Muscle of back (tissue), 13 donors: Measurements from ENCODE around the gene WDR38. TPM values are rescaled to one million over a fixed set of nuclear protein-coding genes. Genes with fewer than 3 reads are reported as not detected.
A peak's percentile ranks its signal among the peaks of the same experiment; 100 is the strongest.

ENCODE experiments used
- DNase-seq, 3 donors: peaks; one replicate each; pipeline versions ENCODE4 v3.0.0 to v3.0.0-alpha.2; 2013
- long read RNA-seq, 9 donors: transcript quantifications; one replicate each; lab custom pipeline, GENCODE V29; 2026
- polyA plus RNA-seq, 10 donors: library from polyadenylated mRNA; unstranded; fragments of 120-200 nt; gene quantifications; one replicate each; pipeline ENCODE4 v1.2.1, GENCODE V29; 2013; ENCODE audit not compliant: insufficient read length in 10 of 10

The WDR38 gene, protein sequence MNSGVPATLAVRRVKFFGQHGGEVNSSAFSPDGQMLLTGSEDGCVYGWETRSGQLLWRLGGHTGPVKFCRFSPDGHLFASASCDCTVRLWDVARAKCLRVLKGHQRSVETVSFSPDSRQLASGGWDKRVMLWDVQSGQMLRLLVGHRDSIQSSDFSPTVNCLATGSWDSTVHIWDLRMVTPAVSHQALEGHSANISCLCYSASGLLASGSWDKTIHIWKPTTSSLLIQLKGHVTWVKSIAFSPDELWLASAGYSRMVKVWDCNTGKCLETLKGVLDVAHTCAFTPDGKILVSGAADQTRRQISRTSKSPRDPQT
- polyA plus RNA-seq: under 1 TPM in 3 of 10 donors, not detected in 7; 0.10 to 0.43 (median 0.19) TPM
- long read RNA-seq, donor 1, partial matches to known transcripts: 4,057 of 4,090 reads
- long read RNA-seq, donor 1, other reads (novel, unspliced or antisense): 33 of 4,090 reads
- long read RNA-seq, donor 2, partial matches to known transcripts: 4,746 of 4,786 reads
- long read RNA-seq, donor 2, other reads (novel, unspliced or antisense): 40 of 4,786 reads
- long read RNA-seq, donor 3: 0 reads
- long read RNA-seq, donor 4, partial matches to known transcripts: 4,163 of 4,218 reads
- long read RNA-seq, donor 4, other reads (novel, unspliced or antisense): 55 of 4,218 reads
- long read RNA-seq, donor 5, partial matches to known transcripts: 6,794 of 6,914 reads
- long read RNA-seq, donor 5, other reads (novel, unspliced or antisense): 120 of 6,914 reads
- long read RNA-seq, donor 6, partial matches to known transcripts: 5,229 of 5,273 reads
- long read RNA-seq, donor 6, other reads (novel, unspliced or antisense): 44 of 5,273 reads
- long read RNA-seq, donor 7, partial matches to known transcripts: 3,652 of 3,680 reads
- long read RNA-seq, donor 7, other reads (novel, unspliced or antisense): 28 of 3,680 reads
- long read RNA-seq, donor 8: 0 reads
- long read RNA-seq, donor 9: 0 reads

DNA sequence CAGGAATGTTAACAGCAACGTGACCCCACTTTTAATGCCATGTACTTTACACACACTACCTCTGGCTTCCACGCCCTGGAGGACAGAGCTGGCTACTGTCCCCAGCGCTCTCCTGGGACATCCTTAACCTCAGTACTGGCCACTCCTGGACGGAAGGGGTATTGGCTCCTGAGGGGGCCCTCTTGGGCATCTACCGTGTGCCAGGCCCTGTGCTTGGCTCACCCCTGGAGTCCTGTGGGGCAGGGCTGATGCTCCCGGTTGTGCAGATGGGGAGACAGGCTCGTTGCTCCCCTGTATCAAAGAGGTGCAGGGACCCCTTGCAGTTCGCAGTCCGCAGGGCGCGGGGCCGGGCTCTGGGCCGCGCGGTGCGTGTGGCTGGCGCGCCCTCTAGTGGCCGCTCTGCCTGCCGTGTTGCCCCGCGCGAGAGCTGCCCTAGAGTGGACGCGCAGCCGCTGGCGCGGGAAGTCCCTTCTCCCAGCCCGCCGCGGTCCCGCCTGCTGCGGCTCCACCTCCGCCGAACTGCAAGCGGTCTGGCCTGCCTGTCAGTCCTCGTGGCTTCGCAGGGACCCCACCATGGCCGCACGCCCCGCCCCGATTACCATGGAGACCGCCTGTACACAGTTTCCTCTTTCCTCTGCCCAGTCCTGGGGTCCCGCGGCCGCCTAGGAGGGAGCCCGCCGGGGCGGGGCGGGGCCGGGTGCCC, at the start of gene WDR38:
Gene WDR38 (plus strand): TSS at position 632 of the 703 bp plus-strand sequence. CDS start 72 bp downstream, outside the sequence.
- peak in 2 of 3 donors; percentile 83 to 92 for DNase-seq

GRCh38 chr9:124803911-124804310, 49.3 kb upstream of the WDR38 start:
- no peak for DNase-seq

GRCh38 chr9:124805186-124805585, 48.1 kb upstream of the WDR38 start:
- peak in 1 of 3 donors; percentile 23 for DNase-seq

GRCh38 chr9:124808246-124808956, 44.9 kb upstream of the WDR38 start:
- no peak for DNase-seq

DNA sequence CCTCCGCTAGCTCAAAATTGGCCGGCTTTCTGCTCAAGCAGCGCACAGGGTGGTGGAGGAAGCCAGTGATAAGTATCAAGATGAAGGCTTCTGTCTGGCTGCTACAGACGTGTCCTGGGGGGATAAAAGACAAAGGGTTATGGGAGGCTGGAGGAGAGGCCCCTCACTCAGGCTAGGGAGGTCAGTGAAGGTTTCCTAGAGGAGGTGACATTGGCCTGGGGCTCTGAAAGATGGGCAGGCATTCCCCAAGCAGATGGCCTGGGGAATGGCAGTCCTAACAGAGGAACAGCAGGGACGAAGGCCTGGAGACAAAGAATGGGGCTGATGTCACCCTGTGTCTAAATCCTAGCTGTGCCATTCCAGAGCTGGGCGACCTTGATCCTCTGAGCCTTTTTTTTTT, 44.0 kb upstream of the WDR38 start:
- DNase-seq: no peak

DNA sequence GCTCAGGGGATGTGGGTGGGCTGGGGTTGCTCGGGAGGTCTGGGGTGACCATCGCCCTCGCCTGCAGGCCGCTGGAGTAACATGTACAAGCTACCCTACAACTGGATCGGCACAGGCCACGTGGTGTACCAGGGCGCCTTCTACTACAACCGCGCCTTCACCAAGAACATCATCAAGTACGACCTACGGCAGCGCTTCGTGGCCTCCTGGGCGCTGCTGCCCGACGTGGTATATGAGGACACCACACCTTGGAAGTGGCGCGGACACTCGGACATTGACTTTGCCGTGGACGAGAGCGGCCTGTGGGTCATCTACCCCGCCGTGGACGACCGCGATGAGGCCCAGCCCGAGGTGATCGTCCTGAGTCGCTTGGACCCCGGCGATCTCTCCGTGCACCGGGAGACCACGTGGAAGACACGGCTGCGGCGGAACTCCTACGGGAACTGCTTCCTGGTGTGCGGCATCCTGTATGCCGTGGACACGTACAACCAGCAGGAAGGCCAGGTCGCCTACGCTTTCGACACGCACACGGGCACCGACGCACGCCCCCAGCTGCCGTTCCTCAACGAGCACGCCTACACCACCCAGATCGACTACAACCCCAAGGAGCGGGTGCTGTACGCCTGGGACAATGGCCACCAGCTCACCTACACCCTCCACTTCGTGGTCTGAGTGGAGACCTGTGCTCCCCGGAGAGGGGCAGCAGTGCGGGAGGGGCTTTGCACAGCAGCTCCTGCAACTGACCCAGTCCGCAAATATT, 43.3 kb upstream of the WDR38 start:
- no peak for DNase-seq

GRCh38 chr9:124810663-124811355, 42.5 kb upstream of the WDR38 start:
- peak; percentile 81 to 93 (median 89) for DNase-seq

DNA sequence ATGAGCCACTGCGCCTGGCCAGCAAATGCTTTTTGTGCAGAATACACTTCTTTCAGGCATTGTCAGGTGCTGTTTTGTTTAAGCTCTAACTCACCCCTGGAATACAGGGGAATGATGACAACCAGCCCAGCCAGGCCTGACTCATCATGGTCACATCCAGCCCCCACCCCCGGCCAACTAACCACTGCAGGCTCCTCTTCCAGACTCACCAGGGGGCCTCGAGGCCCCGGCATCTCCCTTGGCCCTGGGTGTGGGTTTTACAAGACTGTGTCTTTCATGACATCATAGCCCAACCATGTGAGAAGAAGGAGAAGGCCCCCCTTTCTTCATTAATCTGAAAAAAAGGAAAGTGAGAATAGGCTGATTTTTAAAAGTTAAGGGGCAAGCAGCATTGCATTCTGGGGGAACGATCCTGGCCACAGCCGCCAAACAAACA, 40.8 kb upstream of the WDR38 start:
- DNase-seq: peak; percentile 84 to 96 (median 88)

GRCh38 chr9:124813041-124813440, 40.2 kb upstream of the WDR38 start:
- DNase-seq: no peak

DNA sequence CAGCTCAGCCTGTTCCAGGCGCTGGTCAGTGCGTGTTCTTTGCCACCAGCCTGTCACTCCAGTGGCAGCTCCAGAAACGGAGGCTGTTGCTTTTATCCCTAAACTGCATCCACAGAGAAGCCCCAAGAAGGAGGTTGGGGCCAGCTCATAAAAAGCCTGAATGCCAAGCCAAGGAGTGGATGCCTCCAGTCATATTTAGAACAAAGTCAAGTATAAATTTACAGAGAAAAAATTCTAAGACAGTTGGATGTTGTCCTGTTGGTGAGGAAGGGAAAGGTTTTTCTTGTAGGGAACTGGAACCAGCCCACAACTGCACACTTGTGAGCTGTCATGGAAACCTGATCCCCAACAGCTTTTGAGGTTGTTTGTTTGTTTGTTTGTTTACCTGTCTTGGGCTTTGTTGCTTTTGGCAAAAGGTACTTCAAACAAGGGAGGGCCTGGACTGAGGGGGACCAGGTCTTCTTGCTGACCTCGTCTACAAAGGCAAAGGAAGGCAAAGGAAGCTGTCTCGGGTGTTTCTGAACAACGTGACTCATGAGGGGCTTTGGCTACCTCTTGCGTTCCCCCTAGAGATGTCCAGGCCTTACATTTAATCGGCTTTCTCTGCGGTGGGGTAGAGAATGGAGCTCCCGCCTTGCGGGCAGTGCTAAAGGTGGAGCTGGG, 39.6 kb upstream of the WDR38 start:
- DNase-seq: peak in 1 of 3 donors; percentile 56

- no peak for DNase-seq
Observed at GRCh38 chr9:124814164-124814535, 39.1 kb upstream of the WDR38 start.

GRCh38 chr9:124815601-124816000, 37.7 kb upstream of the WDR38 start:
- no peak for DNase-seq

GRCh38 chr9:124818431-124819281, 34.6 kb upstream of the WDR38 start:
- DNase-seq: no peak

DNA sequence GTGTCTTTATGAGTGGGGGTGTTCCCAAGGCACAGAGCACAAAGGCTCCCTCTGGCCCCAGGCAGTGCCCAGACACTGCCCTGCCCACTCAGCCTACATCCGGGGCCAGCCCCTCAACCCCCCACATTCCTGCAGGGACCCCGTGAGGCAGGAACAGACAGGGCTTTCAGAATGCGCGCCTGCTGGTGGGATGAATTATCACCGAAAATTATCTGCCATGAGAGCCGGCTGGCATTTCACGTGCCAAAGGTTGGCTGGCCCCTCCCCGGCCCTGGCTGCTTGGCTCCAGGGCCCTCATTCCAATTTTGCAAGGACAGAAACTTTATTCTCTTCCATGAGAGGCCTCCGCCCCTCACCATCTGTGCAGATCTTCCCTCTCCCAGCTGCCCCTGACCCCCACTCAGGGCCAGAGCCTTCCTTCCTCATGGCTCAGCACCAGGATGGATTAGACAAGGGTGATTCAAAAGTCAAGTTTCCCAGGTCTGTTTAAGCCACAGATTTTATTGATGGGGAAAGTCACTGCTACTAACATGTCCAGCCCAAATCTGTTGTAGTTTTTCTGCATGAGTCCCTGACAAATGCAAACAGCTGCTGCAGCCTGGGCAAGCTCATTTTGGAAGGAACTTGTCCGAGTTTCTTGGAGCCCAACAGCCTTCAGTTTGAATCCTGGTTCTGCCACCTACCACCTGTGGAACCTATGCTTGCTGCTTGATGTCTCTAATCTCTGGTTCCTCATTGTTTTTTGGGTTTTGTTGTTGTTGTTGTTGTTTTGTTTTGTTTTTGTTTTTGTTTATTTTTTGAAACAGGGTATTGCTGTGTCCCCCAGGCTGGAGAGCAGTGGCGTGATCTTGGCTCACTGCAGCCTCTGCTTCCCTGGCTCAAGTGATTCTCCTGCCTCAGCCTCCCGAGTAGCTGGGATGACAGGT, 32.3 kb upstream of the WDR38 start:
- DNase-seq: peak in 2 of 3 donors; percentile 69 to 83

- DNase-seq: no peak
Observed at GRCh38 chr9:124828489-124829333, 24.5 kb upstream of the WDR38 start.

DNA sequence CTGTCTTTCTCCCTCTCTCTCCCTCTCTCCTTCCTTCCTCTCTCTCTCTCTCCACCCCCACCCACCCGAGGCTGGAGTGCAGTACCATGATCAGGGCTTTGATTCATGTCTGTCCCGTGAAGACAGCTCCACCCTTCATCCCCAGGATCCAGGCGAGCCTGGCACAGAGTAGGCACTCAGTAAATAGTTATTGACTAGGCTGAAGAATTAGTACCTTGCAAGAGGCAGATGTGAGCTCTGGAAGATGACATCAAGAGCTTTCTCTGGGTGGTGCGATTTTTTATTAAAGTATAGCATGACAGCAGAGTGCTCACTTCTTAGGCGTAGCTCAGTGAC, 24.0 kb upstream of the WDR38 start:
- peak in 1 of 3 donors; percentile 36 for DNase-seq
